BJ (cell line): ENCODE measurements around the gene CIC. TPM values are rescaled to one million over a fixed set of nuclear protein-coding genes. Genes with fewer than 3 reads are reported as not detected.

ENCODE experiments used
- CTCF ChIA-PET: fragments of 350-600 bp; formaldehyde crosslinking; extraction: SDS; loops from one replicate; lab custom pipeline; 2021; ENCODE audit warnings: antibody characterized with exemption, inconsistent platforms; lab: Yijun Ruan, JAX
- POLR2A ChIA-PET: fragments of 300-600 bp; sonication (Branson Sonifier 250); formaldehyde crosslinking; extraction: SDS; loops from one replicate; lab custom pipeline; 2021; ENCODE audit warnings: antibody characterized with exemption; lab: Charles Lee
- DNase-seq: peaks from one replicate; pipeline ENCODE4 v3.0.0-alpha.2; 2011; ENCODE audit warnings: low read depth
- H3K27me3 ChIP-seq: 2 replicates; pipeline ENCODE4 v1.6.0; 2011; ENCODE audit warnings: low read length; ENCODE audit not compliant: control insufficient read depth, insufficient read depth
- H3K36me3 ChIP-seq: 2 replicates; pipeline ENCODE4 v1.5.1; 2011; ENCODE audit warnings: low read length; ENCODE audit not compliant: control insufficient read depth, insufficient read depth
- H3K4me3 ChIP-seq: 2 replicates; pipeline ENCODE4 v1.5.1; 2011; ENCODE audit warnings: low read depth, mild to moderate bottlenecking, control low read depth, low read length
- polyA plus RNA-seq: library from polyadenylated mRNA; depleted of rRNA; stranded (reverse); fragments of >200 nt; gene quantifications from 2 replicates; pipeline ENCODE4 v1.2.3, GENCODE V29; 2011
- TF ChIP-seq, protein P1 (sequence below): IDR thresholded peaks from 2 replicates; pipeline ENCODE4 v1.5.1; 2011; ENCODE audit warnings: low read depth, mild to moderate bottlenecking, control low read depth, inconsistent platforms, low read length, moderate library complexity; ENCODE audit not compliant: insufficient read depth

The CIC gene
- polyA plus RNA-seq, 1 experiment = 7.0 TPM

DNA sequence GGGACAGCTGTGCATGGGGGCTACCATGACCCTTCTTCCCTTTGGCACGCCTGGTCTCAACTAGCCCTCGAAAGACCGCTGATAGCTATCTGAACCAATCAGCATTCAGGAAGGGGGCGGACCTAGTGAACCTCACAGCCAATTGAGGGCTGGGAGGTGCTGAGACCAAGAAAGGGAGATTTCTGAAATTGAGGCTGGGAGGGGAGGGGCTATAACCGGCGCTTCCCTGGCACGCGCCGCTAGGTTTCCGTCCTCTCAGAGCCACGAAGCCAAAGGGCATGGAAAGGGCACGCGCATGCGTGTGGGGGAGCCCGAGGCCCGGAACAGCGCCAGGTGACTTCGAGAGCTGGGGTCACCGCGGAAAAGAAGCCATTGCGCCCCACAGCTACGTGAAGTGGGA is 37.6 kb downstream of the CIC start:
- TF ChIP-seq, protein P1, sequence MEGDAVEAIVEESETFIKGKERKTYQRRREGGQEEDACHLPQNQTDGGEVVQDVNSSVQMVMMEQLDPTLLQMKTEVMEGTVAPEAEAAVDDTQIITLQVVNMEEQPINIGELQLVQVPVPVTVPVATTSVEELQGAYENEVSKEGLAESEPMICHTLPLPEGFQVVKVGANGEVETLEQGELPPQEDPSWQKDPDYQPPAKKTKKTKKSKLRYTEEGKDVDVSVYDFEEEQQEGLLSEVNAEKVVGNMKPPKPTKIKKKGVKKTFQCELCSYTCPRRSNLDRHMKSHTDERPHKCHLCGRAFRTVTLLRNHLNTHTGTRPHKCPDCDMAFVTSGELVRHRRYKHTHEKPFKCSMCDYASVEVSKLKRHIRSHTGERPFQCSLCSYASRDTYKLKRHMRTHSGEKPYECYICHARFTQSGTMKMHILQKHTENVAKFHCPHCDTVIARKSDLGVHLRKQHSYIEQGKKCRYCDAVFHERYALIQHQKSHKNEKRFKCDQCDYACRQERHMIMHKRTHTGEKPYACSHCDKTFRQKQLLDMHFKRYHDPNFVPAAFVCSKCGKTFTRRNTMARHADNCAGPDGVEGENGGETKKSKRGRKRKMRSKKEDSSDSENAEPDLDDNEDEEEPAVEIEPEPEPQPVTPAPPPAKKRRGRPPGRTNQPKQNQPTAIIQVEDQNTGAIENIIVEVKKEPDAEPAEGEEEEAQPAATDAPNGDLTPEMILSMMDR = no peak
- H3K4me3 ChIP-seq = no peak overlapping the region
- H3K27me3 ChIP-seq = no peaks in the 10 kb centered on the region
- ChIA-PET CTCF (interaction anchor here (0.6 to 1.6 kb wide), 4 partner anchors 11 to 174 kb away, joined by 3 to 7 read pairs (median 4); partner anchors contain the start of gene POU2F2), POLR2A (no interaction called here)
- no peaks in the 10 kb centered on the region for H3K36me3 ChIP-seq
- DNase-seq = no peak

DNA sequence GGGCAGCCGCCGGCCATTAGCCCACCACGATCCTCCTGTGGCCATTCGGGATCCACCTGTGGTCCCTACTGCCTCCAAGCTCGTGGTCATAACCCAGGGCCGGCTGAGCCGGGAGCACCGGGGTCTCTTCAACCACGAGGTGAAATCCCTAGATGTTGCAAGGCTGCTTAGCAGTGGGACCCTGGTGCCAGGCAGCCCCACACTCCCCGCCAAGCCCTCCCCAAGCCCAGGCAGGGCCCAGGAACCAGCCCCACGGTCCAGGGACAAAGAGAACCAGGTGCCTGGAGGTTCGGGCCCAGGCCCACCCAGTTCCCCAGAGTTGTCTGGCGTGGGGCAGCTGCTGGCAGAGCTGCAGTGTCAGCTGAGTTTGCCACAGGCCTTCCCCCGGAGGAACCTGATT is 40.6 kb downstream of the CIC start:
- Histone ChIP-seq H3K4me3 (no peak overlapping the region), H3K36me3 (no peaks in the 10 kb centered on the region), H3K27me3 (peaks cover 5% of the 10 kb centered on the region)
- DNase-seq = no peak
- TF ChIP-seq, protein P1 = no peak
- ChIA-PET POLR2A (no interaction called here), CTCF (interaction anchor here (0.9 to 1.4 kb wide), 3 partner anchors 13 to 63 kb away, joined by 4 to 7 read pairs (median 4); no protein-coding TSS in a partner anchor)

DNA sequence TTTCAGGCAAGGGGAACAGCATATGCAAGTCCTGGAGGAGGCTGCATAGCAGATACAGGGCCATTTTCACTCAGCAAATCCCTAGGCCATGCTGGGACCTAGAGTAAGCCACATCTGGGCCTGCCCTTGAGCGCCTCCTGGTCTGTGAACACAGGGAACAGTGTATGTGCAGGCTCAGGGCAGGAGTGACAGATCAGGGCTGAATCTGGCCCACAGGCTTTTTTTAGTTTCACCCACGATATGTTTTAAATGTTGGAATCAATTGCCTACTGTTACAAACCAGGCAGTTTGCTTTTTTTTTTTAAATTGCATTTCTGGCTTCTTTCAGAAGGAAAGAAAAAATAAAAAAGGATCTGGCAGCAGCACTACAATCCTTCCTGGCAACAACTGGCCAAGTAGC is 42.6 kb downstream of the CIC start:
- CTCF ChIA-PET = interaction anchor here (0.7 kb wide), 1 partner anchor 87 kb away, joined by 3 read pairs; no protein-coding TSS in a partner anchor
- POLR2A ChIA-PET = no interaction called here
- H3K36me3 ChIP-seq = no peaks in the 10 kb centered on the region
- TF ChIP-seq, protein P1 = no peak
- H3K4me3 ChIP-seq = no peak overlapping the region
- no peak for DNase-seq
- H3K27me3 ChIP-seq = peaks cover 7% of the 10 kb centered on the region

DNA sequence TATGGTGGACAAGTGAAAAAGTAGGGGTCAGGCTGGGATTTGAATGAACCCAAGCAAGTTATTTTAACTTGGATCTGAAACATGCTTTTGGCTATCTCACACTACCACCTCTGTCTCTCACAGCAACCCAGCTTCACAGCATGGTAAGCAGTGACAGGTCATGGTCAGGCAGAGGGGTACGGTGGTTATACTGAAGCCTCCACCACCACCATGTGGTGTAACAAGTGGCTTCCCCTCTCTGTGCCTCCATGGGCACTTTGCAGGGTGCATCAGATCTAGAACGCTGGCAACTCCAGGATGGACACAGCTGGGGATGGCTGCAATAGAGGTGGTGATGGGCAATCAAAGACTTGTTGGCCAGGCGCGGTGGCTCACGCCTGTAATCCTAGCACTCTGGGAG is 43.3 kb downstream of the CIC start:
- CTCF ChIA-PET = no interaction called here
- no peaks in the 10 kb centered on the region for H3K36me3 ChIP-seq
- TF ChIP-seq, protein P1 = no peak
- POLR2A ChIA-PET = no interaction called here
- no peak overlapping the region for H3K4me3 ChIP-seq
- no peak for DNase-seq
- peaks cover 7% of the 10 kb centered on the region for H3K27me3 ChIP-seq

DNA sequence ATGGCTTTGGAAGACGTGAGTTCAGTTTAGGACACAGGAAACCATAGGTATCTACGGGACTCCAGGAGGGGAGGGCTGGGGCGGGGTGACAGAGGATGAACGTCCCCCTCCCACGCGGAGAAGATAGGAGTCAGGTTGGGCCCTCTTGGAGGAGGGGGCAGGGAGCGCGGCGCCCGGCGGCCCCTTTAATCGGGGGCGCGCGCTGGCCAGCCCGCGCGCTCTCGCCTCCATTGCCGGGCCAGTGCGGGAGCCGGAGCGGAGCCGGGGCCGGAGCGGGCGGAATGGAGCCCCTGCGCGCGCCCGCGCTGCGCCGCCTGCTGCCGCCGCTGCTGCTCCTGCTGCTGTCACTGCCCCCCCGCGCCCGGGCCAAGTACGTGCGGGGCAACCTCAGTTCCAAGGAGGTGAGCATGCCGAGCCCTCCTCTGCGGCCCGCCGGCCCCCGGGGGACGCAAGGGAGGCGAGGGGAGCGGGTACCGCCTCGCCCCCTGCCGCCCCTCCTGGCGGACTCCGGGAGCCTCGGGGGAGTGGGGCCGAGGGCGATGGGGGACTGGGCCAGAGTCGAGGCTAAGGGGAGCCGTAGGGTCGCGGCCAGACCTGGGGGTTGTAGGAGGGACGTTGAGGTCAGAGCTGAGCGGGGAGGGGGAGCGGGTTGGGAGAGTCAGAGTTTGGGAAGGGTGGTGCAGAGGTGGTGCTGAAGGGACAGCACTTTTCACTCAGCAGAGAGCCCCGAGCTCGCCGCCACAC is 44.2 kb downstream of the CIC start, which contains the start of gene TMEM145:
Gene TMEM145 (plus strand): TSS at position 214 of the 744 bp plus-strand sequence. CDS start 68 bp downstream, at position 282.
- Histone ChIP-seq H3K36me3 (no peaks in the 10 kb centered on the region), H3K27me3 (peaks cover 7% of the 10 kb centered on the region), H3K4me3 (peak within 1 kb of the TSS; percentile 34)
- TF ChIP-seq, protein P1 = no peak; the same call in 1 of the 2 replicates
- DNase-seq = no peak
- ChIA-PET CTCF (interaction anchor here (0.5 to 1.5 kb wide), 6 partner anchors 8 to 211 kb away, joined by 3 to 5 read pairs (median 3); no protein-coding TSS in a partner anchor), POLR2A (no interaction called here)
